Measurements from ENCODE around the gene DENND1B.

GRCh38 chr1:197663162-197663953 lies 111.9 kb downstream of the DENND1B start:
- TF ChIP-seq, protein P1, sequence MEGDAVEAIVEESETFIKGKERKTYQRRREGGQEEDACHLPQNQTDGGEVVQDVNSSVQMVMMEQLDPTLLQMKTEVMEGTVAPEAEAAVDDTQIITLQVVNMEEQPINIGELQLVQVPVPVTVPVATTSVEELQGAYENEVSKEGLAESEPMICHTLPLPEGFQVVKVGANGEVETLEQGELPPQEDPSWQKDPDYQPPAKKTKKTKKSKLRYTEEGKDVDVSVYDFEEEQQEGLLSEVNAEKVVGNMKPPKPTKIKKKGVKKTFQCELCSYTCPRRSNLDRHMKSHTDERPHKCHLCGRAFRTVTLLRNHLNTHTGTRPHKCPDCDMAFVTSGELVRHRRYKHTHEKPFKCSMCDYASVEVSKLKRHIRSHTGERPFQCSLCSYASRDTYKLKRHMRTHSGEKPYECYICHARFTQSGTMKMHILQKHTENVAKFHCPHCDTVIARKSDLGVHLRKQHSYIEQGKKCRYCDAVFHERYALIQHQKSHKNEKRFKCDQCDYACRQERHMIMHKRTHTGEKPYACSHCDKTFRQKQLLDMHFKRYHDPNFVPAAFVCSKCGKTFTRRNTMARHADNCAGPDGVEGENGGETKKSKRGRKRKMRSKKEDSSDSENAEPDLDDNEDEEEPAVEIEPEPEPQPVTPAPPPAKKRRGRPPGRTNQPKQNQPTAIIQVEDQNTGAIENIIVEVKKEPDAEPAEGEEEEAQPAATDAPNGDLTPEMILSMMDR (IDR thresholded peaks at IDR 0.05): no peak
- no peak for TF ChIP-seq POLR2AphosphoS5 (IDR thresholded peaks at IDR 0.05; ENCODE audit: insufficient read depth in 1 of 2, low read depth in 1 of 2)
